ENCODE results near the gene NRSN2.

NRSN2 gene

GRCh38 chr20:356745-357144 lies 9.8 kb downstream of the NRSN2 start:
- DNase-seq: no peak

DNA sequence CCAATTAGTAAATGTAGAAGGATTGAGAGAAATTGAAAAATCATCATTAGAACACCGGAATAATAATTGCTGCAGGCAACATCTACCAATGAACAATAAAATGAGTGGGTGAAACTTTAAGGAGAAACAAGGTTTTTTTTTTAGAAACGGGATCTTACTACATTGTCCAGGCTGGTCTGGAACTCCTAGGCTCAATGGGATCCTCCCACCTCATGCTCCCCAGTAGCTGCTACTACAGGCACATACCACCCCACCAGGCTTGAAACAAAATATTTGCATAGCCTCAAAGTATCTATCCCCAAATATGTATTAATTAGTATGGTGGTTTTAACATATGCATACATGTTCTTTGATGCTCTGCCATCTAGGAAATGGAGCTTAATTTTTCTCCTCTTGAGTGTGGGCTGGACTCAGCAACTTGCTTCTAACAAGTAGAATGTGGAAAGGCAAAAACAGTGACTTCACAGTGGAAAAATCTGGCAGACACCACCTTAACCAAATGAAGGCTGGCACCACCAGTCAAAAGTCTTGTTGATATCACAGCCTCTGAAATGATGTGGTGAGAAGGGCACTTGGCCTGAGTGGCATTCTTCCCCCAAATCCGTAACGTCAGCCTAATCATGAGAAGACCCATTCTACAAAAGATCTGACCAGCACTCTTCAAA lies 12.1 kb downstream of the NRSN2 start:
- no peak for DNase-seq

DNA sequence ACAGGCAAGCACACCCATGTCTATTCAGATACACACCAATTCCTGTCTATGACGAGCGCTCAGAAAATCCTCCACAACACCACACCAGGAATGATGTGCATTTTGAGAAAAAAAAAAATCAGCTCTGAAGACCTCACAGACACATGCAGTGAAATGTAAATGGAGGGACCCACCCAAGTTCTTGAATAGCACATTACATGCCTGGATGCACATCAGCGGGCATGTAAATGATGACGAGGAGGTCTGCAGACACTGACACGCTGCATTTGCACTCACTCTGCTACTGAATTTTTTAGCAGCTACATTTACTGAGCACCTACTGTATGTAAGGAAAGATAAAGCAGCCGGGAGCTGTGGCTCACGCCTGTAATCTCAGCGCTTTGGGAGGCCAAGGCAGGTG lies 14.7 kb downstream of the NRSN2 start:
- DNase-seq: no peak

DNA sequence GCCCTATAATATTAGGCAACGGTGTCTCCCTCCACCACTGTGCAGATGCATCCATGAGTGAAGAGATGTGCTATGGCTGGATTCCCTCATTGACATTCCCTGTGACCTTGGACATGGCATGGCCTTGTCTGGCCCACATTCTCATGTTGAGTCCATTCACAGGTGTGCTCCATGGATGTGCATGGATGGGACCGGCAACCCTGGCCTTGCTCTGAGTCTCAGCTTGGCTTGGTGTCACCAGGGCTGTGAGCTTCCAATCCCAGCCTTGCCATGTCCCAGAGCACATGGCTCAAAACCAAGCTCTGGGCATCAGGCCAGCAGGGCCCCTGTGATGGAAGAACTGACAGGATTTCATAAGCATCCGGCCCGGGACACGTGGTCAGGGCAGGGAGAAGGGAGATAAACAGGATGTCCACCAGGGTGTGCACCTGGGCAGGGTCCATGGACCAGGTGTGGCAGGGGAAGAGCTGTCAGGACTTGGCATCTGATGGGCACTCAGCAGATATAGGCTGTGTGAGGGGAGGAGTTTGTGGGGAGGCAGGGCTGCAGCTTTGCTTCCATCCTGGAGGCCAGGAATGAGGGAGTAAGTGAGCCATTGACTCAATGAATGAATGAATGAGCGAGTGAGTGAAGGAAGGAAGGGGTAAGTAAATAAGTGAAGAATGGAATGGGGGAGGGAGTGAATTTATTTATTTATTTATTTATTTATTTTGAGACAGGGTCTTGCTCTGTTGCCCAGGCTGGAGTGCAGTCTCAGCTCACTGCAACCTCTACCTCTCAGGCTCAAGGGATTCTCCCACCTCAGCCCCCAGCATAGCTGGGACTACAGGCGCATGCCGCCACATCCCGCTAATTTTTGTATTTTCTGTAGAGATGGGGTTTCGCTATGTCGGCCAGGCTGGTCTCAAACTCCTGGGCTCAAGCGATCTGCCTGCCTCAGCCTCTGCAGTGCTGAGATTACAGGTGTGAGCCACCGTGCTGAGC lies 15.7 kb downstream of the NRSN2 start:
- peak; percentile 88 for DNase-seq

DNA sequence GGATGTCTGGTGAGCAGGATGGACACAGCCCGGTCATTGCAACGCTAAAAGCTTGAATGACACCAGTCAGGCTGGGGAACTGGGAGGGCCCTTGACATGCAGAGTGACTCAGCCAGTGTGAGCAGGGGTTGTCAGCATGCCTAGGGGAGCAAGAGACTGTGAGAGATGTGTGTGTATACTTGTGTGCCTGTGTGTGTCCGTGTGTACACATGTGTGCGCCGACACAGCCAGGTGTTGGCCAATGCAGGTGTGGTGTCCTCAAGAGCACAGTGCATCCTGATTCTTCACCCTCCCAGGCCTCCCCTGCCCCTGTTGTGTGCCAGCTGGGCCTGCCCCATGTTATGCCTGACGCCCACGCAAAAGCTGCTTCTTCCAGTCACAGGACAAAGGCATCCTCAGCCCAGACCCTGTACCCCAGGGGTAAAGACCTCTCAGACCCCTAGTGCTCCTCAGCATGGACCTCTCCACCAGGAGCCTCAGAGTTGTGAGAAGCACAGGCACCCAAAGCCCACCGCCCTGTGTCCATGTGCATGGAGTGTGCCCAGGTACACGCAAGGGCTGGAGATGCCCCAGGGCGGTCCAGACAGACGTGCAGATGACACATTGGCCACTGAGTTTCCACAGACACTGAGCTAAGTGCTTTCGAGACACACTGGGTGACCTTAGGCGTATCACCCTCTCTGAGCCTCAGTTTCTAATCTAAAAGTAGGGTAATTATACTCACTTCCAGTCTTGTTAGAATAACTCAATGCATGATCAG lies 16.6 kb downstream of the NRSN2 start:
- no peak for DNase-seq

GRCh38 chr20:364905-365794 lies 18.2 kb downstream of the NRSN2 start:
- DNase-seq: peak; percentile 71

DNA sequence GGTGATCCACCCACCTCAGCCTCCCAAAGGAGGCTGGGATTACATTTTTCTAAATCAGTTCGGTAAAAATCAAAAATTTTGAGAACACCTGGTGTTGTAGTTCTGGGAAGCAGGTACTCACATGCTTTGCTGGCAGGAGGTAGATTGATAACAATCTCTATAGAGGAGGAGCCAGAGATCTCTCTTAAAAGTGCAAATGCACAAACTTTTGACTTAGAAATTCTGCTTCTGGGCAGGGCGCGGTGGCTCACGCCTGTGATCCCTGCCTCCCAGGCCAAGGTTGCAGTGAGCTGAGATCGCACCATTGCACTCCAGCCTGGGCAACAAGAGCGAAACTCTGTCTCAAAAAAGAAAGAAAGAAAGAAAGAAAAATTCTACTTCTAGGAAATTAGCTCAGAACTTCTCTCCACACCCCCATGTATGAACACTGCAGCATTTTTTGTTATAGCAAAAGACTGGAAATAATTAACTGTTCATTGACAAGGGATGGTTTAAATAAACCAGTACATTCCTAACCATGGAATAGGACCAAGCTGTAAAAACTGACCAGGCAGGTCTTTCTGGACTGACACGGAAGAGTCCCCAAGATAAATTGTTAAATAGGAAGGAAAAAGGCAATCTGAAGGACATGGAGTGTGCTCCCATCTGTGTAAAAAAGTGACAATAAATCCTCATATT lies 19.3 kb downstream of the NRSN2 start:
- no peak for DNase-seq

GRCh38 chr20:366719-367485 lies 20.0 kb downstream of the NRSN2 start:
- no peak for DNase-seq

DNA sequence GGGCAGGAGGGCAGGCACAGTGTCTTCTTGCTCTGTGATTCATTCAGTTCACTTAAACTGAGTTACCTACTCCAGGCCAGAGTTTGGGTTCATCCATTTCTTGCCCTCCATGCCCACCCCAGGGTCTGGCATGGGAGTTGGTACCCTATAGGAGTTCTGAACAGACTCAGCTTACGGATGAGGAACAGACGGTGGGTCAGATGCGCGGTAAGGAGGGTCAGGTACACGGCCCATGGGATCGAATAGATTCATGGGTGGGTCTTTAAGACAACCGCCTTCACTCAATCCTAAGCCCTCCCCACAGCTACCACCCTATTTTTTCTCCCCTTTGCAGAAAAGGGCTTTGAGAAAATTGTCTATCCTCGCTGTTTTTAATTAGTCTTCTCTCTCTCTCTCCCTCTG lies 20.6 kb downstream of the NRSN2 start:
- no peak for DNase-seq

GRCh38 chr20:368915-369314 lies 22.0 kb downstream of the NRSN2 start:
- no peak for DNase-seq

GRCh38 chr20:370151-370600 lies 23.3 kb downstream of the NRSN2 start:
- DNase-seq: no peak

- DNase-seq: no peak
Observed at GRCh38 chr20:370977-371754, 24.3 kb downstream of the NRSN2 start.

DNA sequence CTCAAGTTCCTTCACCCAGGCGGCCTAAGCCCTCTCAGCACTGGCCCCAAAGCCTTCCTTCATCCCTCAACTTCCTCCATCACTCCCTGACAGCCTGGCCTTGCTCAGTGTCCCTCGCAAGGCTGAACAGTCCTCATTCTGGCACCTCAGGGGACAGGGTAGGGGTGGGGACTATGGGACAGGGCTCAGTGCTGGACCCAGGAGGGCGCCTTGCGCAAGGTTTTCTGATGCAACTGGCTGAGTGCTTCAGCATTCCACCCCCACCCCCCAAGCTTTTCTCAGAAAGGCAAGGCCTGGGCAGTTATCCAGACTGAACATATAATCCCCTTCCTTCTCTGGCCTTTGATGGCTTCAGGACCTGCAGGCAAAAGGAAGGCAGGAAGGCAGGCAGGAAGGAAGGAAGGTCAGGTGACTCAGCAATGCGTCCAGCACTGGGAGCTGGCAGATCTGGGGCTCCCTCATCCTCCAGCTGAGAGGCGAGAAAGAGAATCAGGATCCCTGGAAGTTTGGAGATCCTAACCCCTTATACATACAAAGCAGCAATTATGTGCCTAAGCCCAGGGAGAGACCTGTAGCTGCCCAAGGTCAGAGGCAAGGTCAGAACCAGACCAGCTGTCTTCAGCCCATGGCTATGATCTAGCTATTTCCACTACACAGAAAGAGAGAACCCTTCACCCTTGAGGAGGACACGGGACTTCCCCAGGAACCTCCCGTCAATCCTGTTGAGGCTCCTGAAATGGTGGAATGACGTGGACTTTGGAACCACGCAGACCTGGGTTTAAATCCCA lies 25.0 kb downstream of the NRSN2 start:
- DNase-seq: peak; percentile 71

DNA sequence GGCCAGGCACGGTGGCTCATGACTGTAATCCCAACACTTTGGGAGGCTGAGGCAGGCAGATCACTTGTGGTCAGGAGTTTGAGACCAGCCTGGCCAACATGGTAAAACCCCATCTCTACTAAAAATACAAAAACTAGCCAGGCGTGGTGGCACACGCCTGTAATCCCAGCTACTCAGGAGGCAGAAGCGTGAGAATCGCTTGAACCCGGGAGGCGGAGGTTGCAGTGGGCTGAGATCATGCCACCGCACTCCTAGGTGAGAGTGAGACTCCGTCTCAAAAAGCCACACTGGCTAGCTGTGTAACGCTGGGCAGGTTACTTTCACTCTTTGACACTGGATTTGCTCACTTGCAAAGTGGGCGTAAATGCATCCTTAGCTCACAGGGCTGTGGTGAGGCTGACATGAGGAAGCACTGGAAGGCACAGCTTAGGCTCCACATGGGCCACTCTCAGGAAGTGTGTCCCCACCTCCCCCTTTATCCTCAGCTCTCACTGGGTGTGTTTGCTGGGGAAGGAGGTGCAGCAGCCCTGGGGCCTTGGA lies 25.7 kb downstream of the NRSN2 start:
- DNase-seq: peak; percentile 20

DNA sequence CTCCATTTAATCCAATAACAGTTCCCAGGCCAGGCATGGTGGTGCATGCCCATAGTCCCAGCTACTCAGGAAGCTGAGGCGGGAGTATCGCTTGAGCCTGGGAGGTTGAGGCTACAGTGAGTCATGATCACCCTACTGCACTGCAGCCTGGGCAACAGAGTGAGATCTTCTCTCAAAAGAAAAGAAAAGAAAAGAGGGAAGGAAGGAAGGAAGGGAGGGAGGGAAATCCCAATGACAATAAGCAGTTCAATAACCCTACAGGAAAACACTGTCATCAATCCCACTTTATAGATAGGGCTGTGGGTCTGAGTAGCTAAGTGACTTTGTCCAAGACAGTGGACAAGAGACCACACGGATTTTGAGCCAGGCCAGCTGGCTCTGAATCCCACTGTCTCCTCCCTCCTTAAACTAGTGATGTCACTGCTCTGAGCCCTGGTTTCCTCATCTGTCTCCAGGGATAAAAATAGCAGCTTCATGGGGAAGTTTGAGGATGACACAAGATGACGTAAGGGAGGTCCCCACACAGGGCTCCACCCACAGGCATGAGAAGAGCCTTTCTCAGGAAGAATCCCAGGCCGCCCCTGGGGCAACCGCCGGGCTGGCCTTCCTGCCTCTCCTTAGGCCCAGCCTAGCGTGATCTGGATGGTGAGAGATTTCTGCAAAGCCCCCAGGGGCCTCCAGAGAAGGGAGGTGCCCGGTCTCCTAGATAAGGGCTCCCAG lies 26.4 kb downstream of the NRSN2 start:
- peak; percentile 51 for DNase-seq

- peak; percentile 27 for DNase-seq
Observed at GRCh38 chr20:375265-375889, 28.5 kb downstream of the NRSN2 start.

- no peak for DNase-seq
Observed at GRCh38 chr20:376089-376488, 29.2 kb downstream of the NRSN2 start.

DNA sequence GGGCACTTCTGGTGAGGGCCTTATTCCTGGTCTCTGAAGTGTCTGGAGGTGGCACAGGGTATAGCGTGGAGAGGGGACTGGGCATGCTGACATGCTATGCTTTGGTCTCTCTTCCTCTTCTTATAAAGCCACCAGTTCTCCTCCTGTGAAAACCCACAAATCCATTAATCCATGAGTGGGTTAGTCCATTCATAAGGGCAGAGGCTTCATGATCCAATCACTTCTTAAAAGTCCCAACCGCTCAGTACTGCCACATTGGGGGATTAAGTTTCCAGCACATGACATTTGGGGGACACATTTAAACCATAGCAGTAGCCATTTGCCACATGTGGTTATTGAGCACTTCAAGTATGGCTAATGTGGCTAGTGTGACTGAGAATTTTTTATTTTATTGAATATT lies 29.8 kb downstream of the NRSN2 start:
- DNase-seq: no peak

All from hematopoietic multipotent progenitor cell treated with erythropoietin and hydrocortisone succinate and interleukin-3 and kit ligand, for 6 days (in vitro differentiated cells).